ENCODE data around the gene PCDHB6.

DNA sequence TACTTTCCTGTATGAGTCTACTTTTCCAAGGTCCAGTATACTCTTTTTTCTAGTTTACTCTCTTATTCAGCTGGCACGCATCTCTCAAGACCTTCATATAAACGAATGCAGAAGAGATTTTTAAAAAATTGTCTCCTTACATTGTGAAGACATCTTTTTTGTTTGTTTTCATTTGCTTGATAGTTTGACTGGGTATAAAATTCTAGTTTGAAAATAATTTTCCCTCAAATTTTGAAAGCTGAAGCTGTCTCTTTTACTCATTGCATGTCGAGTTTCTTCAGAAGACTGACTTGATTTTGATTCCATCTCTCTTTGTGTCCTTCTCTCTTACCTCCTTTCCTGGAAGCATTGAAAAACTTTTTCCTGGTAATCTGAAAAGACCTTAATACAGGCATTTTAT lies 46.5 kb downstream of the PCDHB6 start:
- no peak for TF ChIP-seq SMC3 (IDR thresholded peaks at IDR 0.05; ENCODE audit: low read depth, low read length)
- TF ChIP-seq, protein P1, sequence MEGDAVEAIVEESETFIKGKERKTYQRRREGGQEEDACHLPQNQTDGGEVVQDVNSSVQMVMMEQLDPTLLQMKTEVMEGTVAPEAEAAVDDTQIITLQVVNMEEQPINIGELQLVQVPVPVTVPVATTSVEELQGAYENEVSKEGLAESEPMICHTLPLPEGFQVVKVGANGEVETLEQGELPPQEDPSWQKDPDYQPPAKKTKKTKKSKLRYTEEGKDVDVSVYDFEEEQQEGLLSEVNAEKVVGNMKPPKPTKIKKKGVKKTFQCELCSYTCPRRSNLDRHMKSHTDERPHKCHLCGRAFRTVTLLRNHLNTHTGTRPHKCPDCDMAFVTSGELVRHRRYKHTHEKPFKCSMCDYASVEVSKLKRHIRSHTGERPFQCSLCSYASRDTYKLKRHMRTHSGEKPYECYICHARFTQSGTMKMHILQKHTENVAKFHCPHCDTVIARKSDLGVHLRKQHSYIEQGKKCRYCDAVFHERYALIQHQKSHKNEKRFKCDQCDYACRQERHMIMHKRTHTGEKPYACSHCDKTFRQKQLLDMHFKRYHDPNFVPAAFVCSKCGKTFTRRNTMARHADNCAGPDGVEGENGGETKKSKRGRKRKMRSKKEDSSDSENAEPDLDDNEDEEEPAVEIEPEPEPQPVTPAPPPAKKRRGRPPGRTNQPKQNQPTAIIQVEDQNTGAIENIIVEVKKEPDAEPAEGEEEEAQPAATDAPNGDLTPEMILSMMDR (IDR thresholded peaks at IDR 0.05): no peak
- TF ChIP-seq EP300 (IDR thresholded peaks at IDR 0.05; ENCODE audit: borderline replicate concordance in 1 of 2, low read depth in 1 of 2, low read length in 1 of 2): no peak
- TF ChIP-seq GATA2 (CRISPR knock-in tag; IDR thresholded peaks at IDR 0.05): no peak
- no peak for TF ChIP-seq FOSL2 (IDR thresholded peaks at IDR 0.05; ENCODE audit: borderline replicate concordance, low read depth)
- no peak for TF ChIP-seq EZH2phosphoT487 (IDR thresholded peaks at IDR 0.05; ENCODE audit: borderline replicate concordance, low read depth)

All from SK-N-SH (cell line).